Mesothelial cell of epicardium (in vitro differentiated cells): Measurements from ENCODE around the gene GCM1. TPM values are rescaled to one million over a fixed set of nuclear protein-coding genes. Genes with fewer than 3 reads are reported as not detected.
A peak's percentile ranks its signal among the peaks of the same experiment; 100 is the strongest.
"Not testable (repeated sequence)": the region's sequence is repeated elsewhere in the genome, so short reads cannot be mapped to it uniquely, and the experiment has no call there.

Source experiments
- DNase-seq, 2 experiments: peaks; one replicate each; pipeline ENCODE4 v3.0.0; 2021; ENCODE audit warnings: low spot score in 2 of 2; ENCODE audit not compliant: unreplicated experiment in 2 of 2
- H3K27ac Mint-ChIP-seq: 2 replicates; pipeline ENCODE4 v1.8.0; 2021; ENCODE audit warnings: mixed read lengths
- H3K27me3 Mint-ChIP-seq: 2 replicates; pipeline ENCODE4 v1.8.0; 2021; ENCODE audit warnings: low read depth, mixed read lengths
- H3K36me3 Mint-ChIP-seq: 2 replicates; pipeline ENCODE4 v1.8.0; 2021; ENCODE audit warnings: mixed read lengths
- H3K4me1 Mint-ChIP-seq: 2 replicates; pipeline ENCODE4 v1.8.0; 2021; ENCODE audit warnings: mixed read lengths
- H3K4me3 Mint-ChIP-seq: 2 replicates; pipeline ENCODE4 v1.8.0; 2021; ENCODE audit warnings: mild to moderate bottlenecking, moderate library complexity, mixed read lengths
- H3K9me3 Mint-ChIP-seq: 2 replicates; pipeline ENCODE4 v1.8.0; 2021; ENCODE audit warnings: mixed read lengths
- CTCF ChIP-seq: fragments of 200-600 bp; sonication (generic); IDR thresholded peaks from one replicate; pipeline ENCODE4 v1.5.0; 2021; ENCODE audit warnings: antibody characterized with exemption; ENCODE audit not compliant: unreplicated experiment
- total RNA-seq: library from RNA; stranded (reverse); gene quantifications from 3 replicates; pipeline ENCODE4 v1.2.1, GENCODE V29; 2021

The GCM1 gene
- total RNA-seq, 1 donor from 2014 or later = not detected

- Mint-ChIP-seq H3K27me3 (no peaks in the 10 kb centered on the region), H3K36me3 (no peaks in the 10 kb centered on the region), H3K9me3 (peaks cover 7% of the 10 kb centered on the region), H3K4me1 (peaks cover 12% of the 10 kb centered on the region), H3K27ac (peak overlapping the region; percentile 52), H3K4me3 (no peak overlapping the region)
- DNase-seq = no peak
- TF ChIP-seq CTCF = no peak
Measured at GRCh38 chr6:53161481-53162009, 12.9 kb upstream of the GCM1 start.

- no peak for TF ChIP-seq CTCF
- Mint-ChIP-seq H3K36me3 (no peaks in the 10 kb centered on the region), H3K4me1 (peaks cover 12% of the 10 kb centered on the region), H3K27me3 (no peaks in the 10 kb centered on the region), H3K4me3 (no peak overlapping the region), H3K27ac (no peak overlapping the region), H3K9me3 (peaks cover 6% of the 10 kb centered on the region)
- no peak for DNase-seq
Measured at GRCh38 chr6:53159558-53159957, 10.9 kb upstream of the GCM1 start.

GRCh38 chr6:53158076-53158475 lies 9.4 kb upstream of the GCM1 start:
- H3K27ac Mint-ChIP-seq, H3K36me3 Mint-ChIP-seq, H3K27me3 Mint-ChIP-seq, H3K9me3 Mint-ChIP-seq, DNase-seq, H3K4me3 Mint-ChIP-seq: not testable (repeated sequence)
- H3K4me1 Mint-ChIP-seq = peaks cover 12% of the 10 kb centered on the region

- not testable (repeated sequence) for H3K9me3 Mint-ChIP-seq, H3K4me1 Mint-ChIP-seq, DNase-seq, H3K4me3 Mint-ChIP-seq, H3K27ac Mint-ChIP-seq, H3K36me3 Mint-ChIP-seq, H3K27me3 Mint-ChIP-seq
Measured at GRCh38 chr6:53155279-53155678, 6.6 kb upstream of the GCM1 start.

GRCh38 chr6:53154794-53155193 lies 6.2 kb upstream of the GCM1 start:
- Mint-ChIP-seq H3K36me3 (no peaks in the 10 kb centered on the region), H3K27me3 (no peaks in the 10 kb centered on the region), H3K4me1 (no peaks in the 10 kb centered on the region), H3K27ac (no peak overlapping the region), H3K9me3 (no peaks in the 10 kb centered on the region), H3K4me3 (no peak overlapping the region)
- DNase-seq = no peak
- no peak for TF ChIP-seq CTCF

GRCh38 chr6:53154071-53154470 lies 5.4 kb upstream of the GCM1 start:
- DNase-seq = no peak
- no peaks in the 10 kb centered on the region for H3K4me1 Mint-ChIP-seq
- no peak for TF ChIP-seq CTCF
- no peak overlapping the region for H3K27ac Mint-ChIP-seq
- H3K27me3 Mint-ChIP-seq = no peaks in the 10 kb centered on the region
- H3K36me3 Mint-ChIP-seq = no peaks in the 10 kb centered on the region
- H3K9me3 Mint-ChIP-seq = no peaks in the 10 kb centered on the region
- no peak overlapping the region for H3K4me3 Mint-ChIP-seq

- no peak for DNase-seq
- Mint-ChIP-seq H3K27ac (no peak overlapping the region), H3K4me3 (no peak overlapping the region), H3K36me3 (no peaks in the 10 kb centered on the region), H3K4me1 (no peaks in the 10 kb centered on the region), H3K9me3 (peaks cover 2% of the 10 kb centered on the region), H3K27me3 (no peaks in the 10 kb centered on the region)
- no peak for TF ChIP-seq CTCF
Measured at GRCh38 chr6:53152576-53152975, 3.9 kb upstream of the GCM1 start.
